GM18870 (cell line): Measurements from ENCODE around the gene KIF25.

Experiments used
- ATAC-seq: cut with Tn5 transposase; IDR thresholded peaks from one replicate; pipeline ENCODE4 v1.9.1; 2021; ENCODE audit warnings: moderate library complexity; ENCODE audit not compliant: unreplicated experiment

The KIF25 gene

DNA sequence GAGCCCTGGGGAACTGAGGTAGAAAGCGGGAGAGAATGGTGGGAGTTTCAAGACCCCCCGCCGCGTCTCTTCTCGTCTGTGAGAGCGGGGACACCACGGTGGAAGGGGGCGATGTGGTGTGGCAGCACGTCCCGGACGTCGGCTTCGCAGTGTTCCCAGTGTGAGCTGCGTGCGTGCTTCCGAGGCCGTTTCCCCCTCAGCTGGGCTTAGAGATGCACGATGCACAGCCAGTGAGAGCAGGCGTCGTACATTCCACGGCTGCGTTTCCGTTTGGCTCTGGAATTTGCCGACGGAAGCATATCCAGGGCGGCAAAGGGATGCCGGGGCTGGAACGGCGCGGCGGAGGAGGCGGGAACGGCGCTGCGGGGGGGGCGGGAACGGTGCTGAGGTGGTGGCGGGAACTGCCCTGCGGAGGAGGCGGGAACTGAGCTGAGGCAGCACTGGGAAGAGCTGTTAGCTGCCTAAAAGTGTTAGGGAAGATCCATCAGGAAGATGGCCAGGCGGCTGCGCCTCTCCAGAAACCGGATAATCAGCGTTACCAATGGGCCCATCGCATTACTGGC is 37.7 kb downstream of the KIF25 start:
- no peak for ATAC-seq

DNA sequence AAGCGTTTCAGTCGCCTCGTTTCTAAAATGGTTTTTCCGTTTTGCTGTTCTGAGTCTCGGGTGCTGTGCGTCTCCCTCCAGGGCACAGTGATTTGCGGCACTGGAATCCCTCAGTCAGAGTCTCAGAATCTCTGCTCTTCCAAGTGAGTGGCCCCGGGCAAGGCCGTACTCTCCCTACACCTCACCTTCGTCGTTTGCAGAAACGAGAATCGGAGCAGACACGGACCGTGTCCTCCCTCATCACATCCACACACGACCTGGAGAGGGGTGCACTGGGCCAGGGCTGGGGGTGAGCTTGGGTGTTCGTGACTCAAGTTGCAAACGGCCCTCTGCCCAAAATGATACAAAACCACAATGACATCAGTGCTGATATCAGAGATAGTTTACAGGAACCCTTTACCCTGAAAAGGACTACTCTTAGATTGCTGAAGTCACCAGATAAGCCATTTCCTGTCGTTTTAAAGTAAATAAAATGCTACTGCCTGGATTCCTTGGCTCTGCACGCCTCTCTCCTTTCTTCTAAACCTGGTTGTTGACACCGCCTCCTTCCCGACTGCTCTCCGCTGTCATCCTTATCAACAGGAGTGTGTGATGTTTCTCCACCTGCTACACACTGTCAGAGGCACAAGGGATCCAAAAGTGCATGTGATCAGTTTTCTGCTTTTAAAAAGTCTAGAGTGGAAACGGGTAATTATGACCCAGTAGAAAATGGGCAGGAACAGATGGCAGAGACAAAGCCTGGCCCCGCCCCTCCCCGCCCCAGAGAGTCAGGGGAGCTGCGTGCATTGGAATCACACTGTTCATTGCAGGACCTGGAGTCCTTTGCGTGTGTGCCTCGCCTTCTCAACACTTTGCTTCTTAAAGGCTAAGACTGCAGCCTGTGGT is 38.4 kb downstream of the KIF25 start:
- ATAC-seq: no peak

DNA sequence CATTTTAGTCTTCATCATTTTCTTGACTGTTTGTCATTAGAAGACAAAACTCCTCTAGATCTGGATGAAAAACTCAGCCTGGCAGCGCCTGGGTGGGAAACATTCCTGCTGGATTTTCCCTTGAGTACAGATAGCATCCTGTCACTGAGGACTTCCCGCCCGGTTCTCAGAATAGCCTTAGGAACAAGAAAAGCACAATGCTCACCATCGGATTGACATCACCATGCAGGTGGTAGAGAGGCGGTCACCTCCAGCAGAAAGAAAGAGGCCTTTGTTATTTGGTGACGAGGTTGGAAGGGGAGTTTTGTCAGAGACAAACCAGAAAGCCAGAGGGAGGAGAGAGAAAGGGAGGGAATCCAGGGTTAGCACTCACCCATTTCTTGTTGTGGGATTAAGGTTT is 39.8 kb downstream of the KIF25 start:
- ATAC-seq: no peak

DNA sequence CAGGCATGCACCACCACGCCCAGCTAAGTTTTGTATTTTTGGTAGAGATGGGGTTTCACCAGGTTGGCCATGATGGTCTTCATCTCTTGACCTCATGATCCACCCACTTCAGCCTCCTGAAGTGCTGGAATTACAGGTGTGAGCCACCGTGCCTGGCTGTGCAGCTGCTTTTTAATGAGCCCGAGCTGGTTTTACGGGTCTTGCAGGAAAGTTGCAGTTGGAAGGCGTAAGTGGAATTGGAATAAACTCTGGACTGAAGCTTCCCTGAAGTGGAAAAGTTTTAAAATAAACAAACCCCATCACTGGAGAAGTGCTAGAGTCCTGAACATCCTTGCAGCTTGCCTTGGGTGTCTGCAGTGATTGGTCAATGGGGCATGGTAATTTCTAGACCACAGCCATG is 40.4 kb downstream of the KIF25 start:
- no peak for ATAC-seq

DNA sequence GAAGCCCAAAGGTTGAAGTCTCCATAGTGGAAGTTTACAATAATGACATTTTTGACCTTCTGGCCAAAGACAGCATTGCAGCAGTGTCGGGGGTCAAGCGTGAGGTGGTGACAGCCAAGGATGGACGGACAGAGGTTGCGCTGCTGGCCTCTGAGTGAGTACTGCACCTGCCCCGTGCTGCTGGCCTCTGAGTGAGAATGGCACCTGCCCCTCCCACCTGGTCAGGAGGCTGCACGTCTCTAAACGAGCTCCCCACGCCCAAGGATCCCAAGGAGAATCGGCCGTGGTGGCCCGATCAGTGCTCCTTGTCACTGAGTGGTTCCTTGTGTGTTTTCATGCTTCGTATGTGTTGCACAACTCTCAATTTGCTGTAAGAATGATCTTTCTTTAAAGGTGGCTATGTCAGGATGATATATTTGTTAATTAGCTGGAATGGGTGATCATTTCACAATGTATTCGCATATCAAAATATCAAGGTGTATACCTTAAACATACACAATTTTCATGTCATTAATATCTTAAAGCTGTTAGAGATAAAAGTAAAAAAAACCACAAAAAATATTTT is 41.2 kb downstream of the KIF25 start:
- no peak for ATAC-seq

DNA sequence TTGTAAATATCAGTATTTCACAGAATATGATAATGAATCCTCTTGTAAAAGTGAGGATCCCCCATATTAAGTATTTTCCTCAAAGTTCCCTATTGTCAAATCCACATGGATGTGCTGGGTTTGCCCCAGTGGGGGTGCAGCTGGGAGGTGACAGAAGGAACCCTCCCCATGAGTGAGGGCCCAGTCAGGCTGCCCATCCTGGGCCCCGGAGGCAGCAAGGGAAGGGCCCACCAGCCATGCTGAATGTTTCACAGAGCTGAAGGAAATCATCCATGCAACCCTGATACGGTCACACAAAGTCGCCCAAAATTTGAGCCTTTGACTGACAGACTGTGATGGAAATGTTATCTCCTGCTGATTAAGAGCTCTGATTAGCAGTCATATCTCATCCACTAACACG is 41.8 kb downstream of the KIF25 start:
- no peak for ATAC-seq

DNA sequence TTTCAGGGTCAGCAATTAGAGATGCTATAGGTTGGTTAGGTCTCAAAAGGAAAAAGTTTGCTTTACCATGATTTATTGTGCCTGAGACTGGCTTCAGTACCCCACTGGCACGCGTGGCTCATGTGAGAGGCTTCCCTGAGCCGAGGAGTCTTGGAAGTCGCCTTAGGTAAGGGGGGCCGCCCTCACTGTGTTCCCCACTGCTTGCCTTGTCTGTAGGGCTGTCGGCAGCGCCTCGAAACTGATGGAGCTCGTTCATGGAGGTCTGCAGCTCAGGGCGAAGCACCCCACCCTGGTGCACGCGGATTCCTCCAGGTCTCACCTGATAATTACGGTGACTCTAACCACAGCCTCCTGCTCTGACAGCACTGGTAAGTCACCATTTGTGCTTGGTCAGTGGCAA is 42.4 kb downstream of the KIF25 start:
- no peak for ATAC-seq

DNA sequence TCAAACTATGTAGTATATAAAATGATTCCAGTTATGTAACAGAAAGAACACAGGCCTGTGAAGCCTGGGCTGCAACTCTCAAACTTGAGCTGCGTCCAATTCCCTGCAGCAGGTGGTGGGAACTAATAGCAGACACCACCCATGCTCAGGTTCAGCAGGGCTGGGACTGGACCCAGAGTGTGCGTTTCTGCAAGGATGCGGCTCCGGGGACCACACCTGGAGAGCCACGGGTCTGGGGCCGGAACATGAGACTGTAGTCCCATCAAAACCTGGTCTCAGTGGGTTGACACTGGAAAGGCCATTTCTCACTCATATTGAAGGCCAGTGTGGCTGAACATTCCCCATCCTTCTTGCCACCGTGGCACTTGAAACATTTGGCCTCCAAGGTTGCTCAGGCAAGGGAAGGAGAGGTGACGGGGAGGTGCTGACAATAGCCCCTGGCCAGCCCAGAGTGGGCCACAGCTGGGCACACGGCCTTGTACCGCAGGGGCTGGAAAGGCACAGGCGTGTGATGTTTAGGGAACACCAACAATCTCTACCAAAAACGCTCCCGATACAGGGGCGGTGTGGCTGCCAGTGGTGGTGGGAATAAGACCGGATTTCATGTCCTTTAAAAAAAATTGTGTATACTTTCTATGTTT is 43.5 kb downstream of the KIF25 start:
- ATAC-seq: no peak

DNA sequence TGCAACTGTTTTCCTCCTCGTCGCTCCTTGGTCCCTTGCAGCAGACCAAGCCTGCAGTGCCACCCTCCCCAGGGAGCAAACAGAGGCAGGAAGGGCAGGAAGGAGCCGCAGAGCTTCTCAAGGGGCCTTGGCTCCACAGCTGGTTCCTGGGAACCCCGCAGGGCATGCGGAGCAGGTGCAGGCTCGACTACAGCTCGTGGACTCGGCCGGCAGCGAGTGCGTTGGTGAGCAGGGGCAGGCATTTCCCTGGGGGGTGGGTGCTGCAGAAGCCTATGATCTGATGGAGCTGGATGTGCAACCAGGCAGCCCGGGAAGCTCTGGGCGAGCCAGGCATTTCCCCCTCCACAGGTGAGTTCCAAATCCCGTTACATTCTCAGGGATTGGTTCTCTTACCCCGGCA is 44.5 kb downstream of the KIF25 start:
- ATAC-seq: no peak

DNA sequence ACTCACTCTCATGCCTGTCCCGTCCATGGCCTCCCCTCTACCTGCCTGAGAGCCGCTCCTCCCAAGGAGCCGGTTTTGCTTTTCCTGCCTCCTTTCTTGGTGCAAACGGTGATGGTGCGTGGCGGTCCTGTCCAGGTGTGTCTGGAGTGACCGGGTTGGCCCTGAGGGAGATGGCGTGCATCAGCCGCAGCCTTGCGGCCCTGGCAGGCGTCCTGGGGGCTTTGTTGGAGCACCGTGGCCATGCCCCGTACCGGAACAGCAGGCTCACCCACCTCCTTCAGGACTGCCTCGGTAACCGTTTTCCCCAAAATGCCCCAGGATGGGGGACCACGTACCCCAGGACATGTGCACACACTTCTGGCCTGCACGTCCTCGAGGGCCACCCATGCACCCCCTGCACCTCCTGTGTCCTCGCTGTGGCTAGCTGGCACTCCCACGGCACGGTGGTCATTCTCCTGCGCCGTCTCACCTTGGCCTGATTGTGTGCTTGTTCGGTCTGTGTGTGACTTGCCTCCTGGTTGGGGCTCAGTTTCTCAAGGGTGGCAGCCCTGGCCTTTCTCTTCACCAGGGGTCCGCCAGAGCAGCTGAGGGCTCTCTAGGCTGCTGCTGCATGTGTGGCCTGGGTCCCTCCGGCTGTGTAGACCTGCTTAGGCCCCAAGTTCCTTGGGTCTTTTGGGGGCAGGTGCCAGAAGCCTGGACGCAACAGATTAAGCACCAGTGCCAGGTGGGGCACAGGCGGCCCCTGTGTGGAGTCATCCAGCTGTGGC is 45.1 kb downstream of the KIF25 start:
- ATAC-seq: no peak

DNA sequence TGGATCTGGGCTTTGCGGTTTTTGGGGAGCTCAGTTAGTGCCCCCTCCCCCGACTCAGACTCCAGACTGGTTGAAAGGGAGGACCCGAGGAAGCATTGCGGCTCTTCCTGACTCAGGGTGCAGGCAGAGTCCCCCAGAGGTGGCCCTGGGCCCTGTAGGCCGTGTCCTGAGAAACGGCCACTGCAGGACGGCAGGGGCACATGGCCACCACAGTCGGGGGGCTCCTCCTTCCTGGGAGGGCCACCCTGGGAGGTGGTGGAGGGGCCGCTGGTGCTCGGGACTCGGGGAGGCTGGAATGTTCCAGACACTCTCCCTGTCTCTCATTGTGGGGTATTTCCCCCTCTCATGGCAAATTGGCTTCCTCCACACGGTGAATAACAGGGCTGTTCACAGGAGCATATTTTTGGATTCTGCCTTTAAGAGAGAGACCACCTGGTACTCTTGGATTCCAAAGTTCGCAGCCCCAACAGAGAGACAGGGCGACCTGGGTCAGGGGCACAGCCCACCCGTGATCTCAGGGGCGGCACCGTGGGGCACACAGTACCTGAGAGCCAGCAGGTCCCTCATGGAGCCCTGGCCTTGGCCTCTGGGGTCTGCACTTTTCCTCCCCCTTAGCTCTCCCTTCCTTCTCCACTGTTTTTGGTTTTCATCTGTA is 45.8 kb downstream of the KIF25 start:
- ATAC-seq: no peak

DNA sequence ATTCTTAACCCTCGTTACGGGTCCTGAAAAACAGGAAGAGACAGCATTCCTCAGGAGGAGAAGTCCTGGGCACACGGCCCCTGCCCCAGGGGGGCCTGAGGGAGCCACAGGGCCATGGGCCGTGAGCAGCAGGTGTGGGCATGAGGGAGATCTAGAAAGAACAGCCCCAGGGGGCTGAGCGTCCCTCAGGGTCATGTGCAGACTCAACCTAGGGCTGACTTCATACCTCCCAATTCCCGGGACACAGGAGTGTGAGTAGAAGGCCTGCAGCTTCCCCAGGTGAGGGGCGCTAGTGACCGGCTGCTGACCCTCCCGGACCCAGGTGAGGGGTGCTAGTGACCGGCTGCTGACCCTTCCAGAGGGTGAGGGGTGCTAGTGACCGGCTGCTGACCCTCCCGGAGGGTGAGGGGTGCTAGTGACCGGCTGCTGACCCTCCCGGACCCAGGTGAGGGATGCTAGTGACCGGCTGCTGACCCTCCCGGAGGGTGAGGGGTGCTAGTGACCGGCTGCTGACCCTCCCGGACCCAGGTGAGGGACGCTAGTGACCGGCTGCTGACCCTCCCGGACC is 46.5 kb downstream of the KIF25 start:
- no peak for ATAC-seq

DNA sequence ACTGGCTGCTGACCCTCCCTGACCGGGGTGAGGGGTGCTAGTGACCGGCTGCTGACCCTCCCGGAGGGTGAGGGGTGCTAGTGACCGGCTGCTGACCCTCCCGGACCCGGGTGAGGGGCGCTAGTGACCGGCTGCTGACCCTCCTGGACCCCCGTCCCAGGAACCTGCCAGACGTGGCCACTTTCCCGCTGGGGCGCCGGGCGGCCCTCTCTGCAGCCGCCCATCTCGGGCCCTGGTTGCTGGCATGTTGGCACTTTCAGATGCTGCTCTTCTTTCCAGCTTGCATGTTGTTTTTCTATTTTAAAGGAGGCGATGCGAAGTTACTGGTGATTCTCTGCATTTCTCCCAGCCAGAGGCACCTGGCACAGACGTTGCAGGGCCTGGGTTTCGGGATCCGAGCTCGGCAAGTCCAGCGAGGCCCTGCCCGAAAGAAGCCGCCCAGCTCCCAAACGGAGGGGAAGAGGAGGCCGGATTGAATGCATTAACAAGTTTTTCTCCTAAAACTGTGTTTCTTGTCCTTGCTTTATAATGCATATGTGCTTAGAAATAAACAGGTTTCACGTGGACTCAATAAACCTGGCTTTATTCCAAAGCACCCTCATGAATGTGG is 47.2 kb downstream of the KIF25 start:
- no peak for ATAC-seq

DNA sequence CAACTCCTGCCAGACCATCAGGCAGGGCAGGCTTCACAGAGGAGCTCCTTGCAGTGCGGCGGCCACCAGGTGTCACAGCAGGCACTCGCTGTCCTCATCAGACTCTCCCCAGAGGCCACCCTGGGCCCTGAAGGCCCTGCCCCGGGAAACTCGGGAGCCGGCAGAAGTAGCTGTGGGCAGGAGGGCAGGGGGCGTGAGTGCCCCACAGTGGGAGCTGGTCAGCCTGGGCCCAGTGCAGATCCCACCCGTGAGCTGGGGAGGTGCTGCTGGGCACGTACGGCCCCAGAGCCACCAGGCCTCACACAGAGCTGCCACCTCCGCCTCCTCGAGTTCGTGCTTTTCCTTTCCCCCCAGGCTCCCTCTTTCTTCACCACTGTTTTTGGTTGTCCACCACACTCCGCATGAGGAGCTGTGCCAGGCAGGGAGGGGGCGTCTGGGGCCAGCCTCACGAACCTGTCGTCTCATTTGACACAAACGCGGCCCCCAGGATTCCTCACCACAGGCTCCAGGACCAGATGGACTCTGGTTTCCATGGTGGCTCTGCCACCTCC is 47.7 kb downstream of the KIF25 start:
- no peak for ATAC-seq

DNA sequence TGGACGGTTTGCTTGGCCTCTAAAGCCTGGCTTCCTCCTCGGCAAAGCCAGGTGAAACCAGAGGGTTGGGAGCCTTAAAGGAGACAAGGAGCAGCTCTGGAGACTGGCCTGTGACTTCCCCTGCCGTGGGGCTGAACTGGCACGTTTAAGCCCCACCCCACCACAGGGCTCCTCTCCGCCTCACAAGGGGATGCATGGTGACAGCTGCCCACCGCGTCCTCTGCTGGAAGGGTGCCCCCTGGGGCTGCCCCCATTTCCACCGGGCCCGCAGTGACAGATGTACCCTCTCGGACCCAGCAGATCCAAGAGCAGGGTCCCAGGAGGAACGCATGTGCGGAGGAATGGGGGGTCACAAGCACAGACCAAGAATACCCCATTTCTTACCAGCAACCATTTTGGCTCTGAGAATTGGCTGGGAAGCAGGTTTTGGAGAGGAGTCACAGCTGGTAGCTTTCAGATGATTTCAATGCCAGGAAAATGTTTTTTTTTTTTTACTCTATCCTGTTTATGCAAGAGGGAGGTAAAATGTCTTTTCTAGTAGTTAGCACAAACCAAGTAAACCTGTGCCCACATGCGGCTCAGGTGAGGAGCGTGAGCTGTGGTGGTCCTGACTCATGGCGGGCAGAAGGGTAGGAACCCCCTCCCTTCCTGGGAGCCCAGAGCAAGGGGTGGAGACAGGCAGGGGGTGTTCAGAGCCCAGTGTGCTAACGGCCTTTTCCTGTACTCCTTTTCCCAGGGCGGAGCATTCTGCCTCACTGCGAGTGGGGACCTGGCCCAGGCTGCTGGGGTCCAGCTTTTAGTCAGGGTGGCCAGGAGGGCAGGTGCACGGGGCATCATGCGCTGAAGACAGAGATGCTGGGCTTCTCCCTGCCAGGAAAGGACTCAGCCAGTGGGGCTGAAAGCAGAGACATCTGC is 48.5 kb downstream of the KIF25 start:
- ATAC-seq: no peak

DNA sequence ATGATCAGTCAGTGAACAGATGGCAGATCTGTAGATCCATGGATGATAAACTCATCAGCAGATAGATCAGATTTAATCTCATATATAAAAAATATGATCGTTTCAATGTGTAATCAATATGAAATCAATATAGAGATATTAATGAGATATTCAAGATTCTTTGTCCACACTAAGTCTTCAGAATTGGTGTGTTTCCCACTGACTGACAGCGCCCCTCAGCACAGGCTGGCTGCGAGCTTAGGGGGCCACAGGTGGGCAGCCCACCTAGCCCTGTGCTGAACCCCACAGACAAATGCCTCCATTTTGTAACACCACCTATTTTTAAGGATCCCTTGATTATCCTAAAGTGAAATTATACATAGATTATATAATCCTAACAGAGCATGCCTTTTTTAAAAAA is 49.2 kb downstream of the KIF25 start:
- ATAC-seq: no peak

DNA sequence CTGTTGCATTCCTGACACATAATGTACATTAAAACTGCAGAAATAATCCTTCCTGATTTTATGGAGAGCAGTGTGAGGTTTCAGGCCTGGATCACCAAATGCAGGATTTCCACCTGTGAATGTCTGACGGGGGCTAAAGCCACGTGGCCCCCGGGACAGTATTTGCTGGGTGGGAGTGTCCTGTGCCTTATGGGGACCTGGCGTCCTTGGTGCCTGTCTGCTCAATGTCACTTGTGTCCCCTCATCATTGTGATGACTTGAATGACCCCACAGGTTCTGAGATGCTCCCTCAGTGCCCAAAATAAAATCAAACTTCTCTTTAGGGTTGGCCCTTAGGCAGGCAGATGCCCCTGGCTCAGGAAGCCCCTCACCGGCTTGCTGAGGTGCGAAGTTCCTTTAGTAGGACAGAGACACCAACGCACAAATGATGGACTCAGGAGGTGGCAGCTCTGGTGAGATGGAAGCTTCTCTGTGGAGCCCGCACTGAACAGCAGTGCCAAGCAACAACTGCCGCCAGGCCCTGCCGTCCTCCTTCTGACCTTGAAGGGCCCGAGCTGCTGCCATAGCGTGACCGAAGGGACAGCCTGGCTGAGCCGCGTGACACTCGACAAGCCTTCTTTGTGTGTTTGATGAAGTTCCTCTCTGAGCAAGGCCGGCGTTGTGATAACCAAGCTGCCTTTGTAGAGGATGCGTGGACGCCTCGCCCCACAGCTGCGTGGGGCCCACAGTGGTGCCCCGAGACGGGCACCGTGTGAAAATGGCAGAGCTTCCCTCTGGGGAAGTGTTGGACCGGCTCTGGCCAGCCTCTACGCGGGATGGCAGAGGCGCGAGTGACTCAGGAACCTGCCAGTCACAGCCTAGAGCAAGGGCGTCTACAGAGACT is 50.6 kb downstream of the KIF25 start:
- ATAC-seq: no peak

DNA sequence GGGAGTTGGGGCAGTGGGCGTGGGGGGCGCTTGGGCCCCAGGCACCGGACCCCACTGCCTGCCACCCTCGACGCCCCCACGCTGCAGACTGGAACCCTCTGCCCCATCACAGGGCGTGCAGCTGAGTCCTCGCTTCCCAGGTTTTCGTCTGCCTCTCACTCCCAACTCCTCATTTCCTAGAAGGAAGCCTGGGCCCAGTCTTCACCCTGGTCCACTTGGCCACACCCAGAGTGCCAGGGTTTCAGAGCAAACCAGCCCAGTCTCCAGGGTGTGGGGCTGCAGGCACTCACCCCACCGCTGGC is 51.2 kb downstream of the KIF25 start:
- no peak for ATAC-seq
